Effector memory CD4-positive, alpha-beta T cell (primary cell): ENCODE results near the gene COL26A1.

Experiments
- DNase-seq, 3 donors: peaks; one replicate each; pipeline ENCODE4 v3.0.0-alpha.2; 2020
- H3K27ac ChIP-seq: 2 replicates; pipeline ENCODE4 v1.7.0; 2013; ENCODE audit warnings: mild to moderate bottlenecking, low read length, moderate library complexity; ENCODE audit not compliant: insufficient read depth, poor library complexity, severe bottlenecking
- H3K27me3 ChIP-seq: replicated peaks from 2 replicates; pipeline ENCODE4 v1.7.0; 2013; ENCODE audit warnings: mild to moderate bottlenecking, low read length; ENCODE audit not compliant: insufficient read depth, control insufficient read depth, poor library complexity, severe bottlenecking
- H3K36me3 ChIP-seq: 2 replicates; pipeline ENCODE4 v1.7.0; 2013; ENCODE audit warnings: mild to moderate bottlenecking, low read length, moderate library complexity; ENCODE audit not compliant: control insufficient read depth, insufficient read depth
- H3K4me1 ChIP-seq: 2 replicates; pipeline ENCODE4 v1.7.0; 2013; ENCODE audit warnings: low read length, mild to moderate bottlenecking; ENCODE audit not compliant: control insufficient read depth, insufficient read depth, poor library complexity, severe bottlenecking
- H3K4me3 ChIP-seq: 2 replicates; pipeline ENCODE4 v1.7.0; 2013; ENCODE audit warnings: low read length, low read depth, mild to moderate bottlenecking; ENCODE audit not compliant: insufficient read depth, poor library complexity, severe bottlenecking
- H3K9me3 ChIP-seq: 2 replicates; pipeline ENCODE4 v1.7.0; 2013; ENCODE audit warnings: mild to moderate bottlenecking, low read length, moderate library complexity; ENCODE audit not compliant: control insufficient read depth

Gene COL26A1

GRCh38 chr7:101436221-101436735 is 73.6 kb downstream of the COL26A1 start:
- DNase-seq, result no peak
- Histone ChIP-seq H3K27ac (no peak overlapping the region), H3K36me3 (no peaks in the 10 kb centered on the region), H3K27me3 (no peaks in the 10 kb centered on the region), H3K4me3 (no peak overlapping the region), H3K4me1 (no peaks in the 10 kb centered on the region), H3K9me3 (no peaks in the 10 kb centered on the region)

- H3K4me3 ChIP-seq, result no peak overlapping the region
- no peaks in the 10 kb centered on the region for H3K9me3 ChIP-seq
- no peaks in the 10 kb centered on the region for H3K4me1 ChIP-seq
- no peak overlapping the region for H3K27ac ChIP-seq
- no peaks in the 10 kb centered on the region for H3K27me3 ChIP-seq
- H3K36me3 ChIP-seq, result no peaks in the 10 kb centered on the region
- DNase-seq, result no peak
Observed at GRCh38 chr7:101436857-101437576, 74.3 kb downstream of the COL26A1 start.

DNA sequence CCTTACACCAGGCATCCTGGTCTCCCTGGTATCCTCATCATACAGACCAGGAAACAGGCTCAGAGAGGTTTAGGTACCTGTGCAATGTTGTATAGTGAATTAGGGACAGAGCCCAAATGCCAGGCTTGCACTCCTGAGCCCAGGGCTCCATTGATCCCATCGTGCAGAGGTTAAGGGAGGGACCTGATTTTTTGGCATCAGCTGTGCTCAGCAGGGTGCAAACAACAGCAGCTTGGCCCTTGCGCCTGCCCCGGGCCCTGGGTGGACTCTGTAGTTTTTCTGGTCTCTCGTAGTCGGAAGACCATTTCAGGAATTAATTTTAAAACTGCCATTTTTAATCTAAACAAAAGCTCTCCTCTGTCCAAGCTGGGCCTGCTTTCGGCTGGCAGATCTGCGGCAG is 79.2 kb downstream of the COL26A1 start:
- H3K4me3 ChIP-seq, result no peak overlapping the region
- no peaks in the 10 kb centered on the region for H3K36me3 ChIP-seq
- no peaks in the 10 kb centered on the region for H3K27me3 ChIP-seq
- no peak overlapping the region for H3K27ac ChIP-seq
- no peaks in the 10 kb centered on the region for H3K4me1 ChIP-seq
- no peak for DNase-seq
- H3K9me3 ChIP-seq, result no peaks in the 10 kb centered on the region

DNA sequence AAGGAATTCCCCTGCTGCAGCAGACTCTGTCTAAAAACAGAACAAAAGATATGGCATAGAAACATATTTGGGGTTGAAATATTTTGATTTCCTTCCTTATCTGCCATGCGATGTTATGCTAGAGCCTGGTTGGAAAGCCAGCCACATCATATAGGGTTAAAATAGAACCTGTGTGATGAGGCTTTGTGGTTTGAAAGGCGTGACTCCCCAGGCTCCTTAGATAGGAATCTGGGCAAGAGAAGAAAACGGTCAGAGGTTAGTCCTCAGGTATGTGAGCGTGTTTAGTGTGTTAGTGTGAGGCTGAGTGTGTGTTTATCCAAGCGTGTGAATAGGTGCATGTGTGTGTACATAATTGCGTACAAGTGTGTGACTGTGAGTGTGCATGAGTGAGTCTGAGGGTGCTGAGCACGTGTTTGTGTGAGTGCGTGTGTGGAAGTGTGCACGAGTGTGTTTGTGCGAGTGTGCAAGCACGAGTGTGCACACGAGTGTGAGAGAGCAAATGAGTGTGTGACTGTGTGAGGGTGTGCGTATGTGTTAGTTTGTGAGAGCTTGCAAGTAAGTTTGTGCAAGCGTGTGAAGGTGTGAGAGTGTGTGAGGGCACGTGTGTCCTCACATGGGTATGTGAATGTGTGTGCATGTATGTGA is 79.9 kb downstream of the COL26A1 start:
- Histone ChIP-seq H3K4me1 (no peaks in the 10 kb centered on the region), H3K9me3 (no peaks in the 10 kb centered on the region), H3K4me3 (no peak overlapping the region), H3K27me3 (no peaks in the 10 kb centered on the region), H3K27ac (no peak overlapping the region), H3K36me3 (no peaks in the 10 kb centered on the region)
- no peak for DNase-seq

GRCh38 chr7:101450064-101450463 is 87.4 kb downstream of the COL26A1 start:
- H3K4me1 ChIP-seq, result no peaks in the 10 kb centered on the region
- H3K27ac ChIP-seq, result no peak overlapping the region
- no peak overlapping the region for H3K4me3 ChIP-seq
- no peaks in the 10 kb centered on the region for H3K27me3 ChIP-seq
- H3K36me3 ChIP-seq, result no peaks in the 10 kb centered on the region
- DNase-seq, result no peak
- no peaks in the 10 kb centered on the region for H3K9me3 ChIP-seq

DNA sequence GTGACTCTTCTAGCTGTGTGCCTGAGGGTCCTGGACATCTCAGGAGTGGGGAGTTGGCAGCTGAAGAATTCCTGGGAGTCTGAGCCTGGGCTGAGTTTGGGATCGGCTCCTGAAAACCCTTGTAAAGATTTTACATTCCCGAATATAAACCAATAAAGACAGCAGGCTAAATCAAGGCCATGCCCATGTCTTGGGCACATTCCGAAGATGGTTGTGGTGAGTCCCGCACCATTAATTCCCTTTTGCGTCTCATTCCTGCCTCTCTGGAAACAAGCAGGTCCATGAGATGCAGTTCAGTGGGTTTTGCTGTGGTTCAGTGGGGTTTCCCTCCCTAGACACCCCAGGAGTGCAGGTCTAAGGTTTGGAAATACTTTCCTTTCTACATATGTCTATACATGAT is 90.9 kb downstream of the COL26A1 start:
- Histone ChIP-seq H3K4me3 (no peak overlapping the region), H3K36me3 (no peaks in the 10 kb centered on the region), H3K27me3 (no peaks in the 10 kb centered on the region), H3K4me1 (no peaks in the 10 kb centered on the region), H3K9me3 (no peaks in the 10 kb centered on the region), H3K27ac (no peak overlapping the region)
- DNase-seq, result no peak

GRCh38 chr7:101457001-101457750 is 94.5 kb downstream of the COL26A1 start:
- no peak overlapping the region for H3K27ac ChIP-seq
- no peak for DNase-seq
- no peaks in the 10 kb centered on the region for H3K4me1 ChIP-seq
- no peaks in the 10 kb centered on the region for H3K36me3 ChIP-seq
- no peaks in the 10 kb centered on the region for H3K9me3 ChIP-seq
- H3K27me3 ChIP-seq, result no peaks in the 10 kb centered on the region
- H3K4me3 ChIP-seq, result no peak overlapping the region

- no peak for DNase-seq
- Histone ChIP-seq H3K36me3 (no peaks in the 10 kb centered on the region), H3K27ac (no peak overlapping the region), H3K27me3 (no peaks in the 10 kb centered on the region), H3K4me3 (no peak overlapping the region), H3K9me3 (no peaks in the 10 kb centered on the region), H3K4me1 (no peaks in the 10 kb centered on the region)
Observed at GRCh38 chr7:101465131-101465530, 102.5 kb downstream of the COL26A1 start.

GRCh38 chr7:101465576-101466196 is 103.0 kb downstream of the COL26A1 start:
- Histone ChIP-seq H3K4me1 (no peaks in the 10 kb centered on the region), H3K9me3 (no peaks in the 10 kb centered on the region), H3K36me3 (no peaks in the 10 kb centered on the region), H3K4me3 (no peak overlapping the region), H3K27me3 (no peaks in the 10 kb centered on the region), H3K27ac (no peak overlapping the region)
- DNase-seq, result no peak
